Measurements from ENCODE around the gene ERCC6L. TPM values are rescaled to one million over a fixed set of nuclear protein-coding genes. Genes with fewer than 3 reads are reported as not detected.

ERCC6L gene
- polyA plus RNA-seq, 1 experiment, result 1.7 TPM

DNA sequence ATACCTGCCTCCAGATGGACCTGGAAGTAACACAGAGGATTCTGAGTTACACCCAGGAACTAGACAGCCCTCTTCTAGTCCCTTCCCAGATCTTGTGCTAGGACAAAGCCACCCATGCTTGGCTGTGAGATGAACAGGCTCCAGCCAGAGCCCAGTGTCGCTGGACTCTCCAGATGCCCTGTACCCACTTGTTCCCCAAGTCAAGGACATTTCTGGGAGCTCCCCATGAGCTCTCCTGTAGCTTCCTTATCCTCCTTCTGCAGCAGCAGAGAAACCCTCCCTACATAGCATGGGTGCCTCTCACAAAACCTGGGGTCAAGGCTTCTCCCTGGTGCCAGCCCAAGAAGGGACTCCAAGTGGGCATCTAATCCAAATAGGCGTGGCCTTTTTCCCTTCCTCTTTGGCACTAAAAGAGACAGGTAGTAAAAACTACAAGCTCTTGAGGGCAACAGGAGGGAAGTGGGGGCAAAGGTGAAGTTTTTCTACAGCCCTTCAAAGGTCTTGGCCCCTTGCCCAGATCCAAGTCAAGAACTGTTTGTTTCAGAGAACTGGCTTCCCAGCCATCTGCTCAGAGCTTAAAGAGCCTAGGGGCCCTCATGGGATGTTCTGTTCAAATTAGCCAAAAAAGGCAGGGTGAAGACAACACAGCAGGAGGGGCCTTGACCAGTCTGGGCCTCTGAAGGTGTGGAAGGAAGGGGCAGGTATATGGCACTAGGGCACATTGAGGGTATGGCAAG is 8.5 kb upstream of the ERCC6L start:
- no peaks in the 10 kb centered on the region for H3K9me3 ChIP-seq (ENCODE audit: control insufficient read depth, insufficient read depth, low read length)
- H3K27ac ChIP-seq (ENCODE audit: low read depth, low read length), result no peak overlapping the region
- H3K27me3 ChIP-seq (ENCODE audit: control insufficient read depth, insufficient read depth, low read length), result no peaks in the 10 kb centered on the region
- ChIA-PET POLR2A (interaction anchor here (0.6 to 1.7 kb wide), 2 partner anchors 21 to 30 kb away, joined by 5 read pairs; partner anchors contain the start of gene RPS4X), CTCF (interaction anchor here (0.5 to 1.3 kb wide), 5 partner anchors 10 to 605 kb away, joined by 3 to 5 read pairs (median 3); partner anchors contain the start of gene RPS4X)
- TF ChIP-seq, protein P1, sequence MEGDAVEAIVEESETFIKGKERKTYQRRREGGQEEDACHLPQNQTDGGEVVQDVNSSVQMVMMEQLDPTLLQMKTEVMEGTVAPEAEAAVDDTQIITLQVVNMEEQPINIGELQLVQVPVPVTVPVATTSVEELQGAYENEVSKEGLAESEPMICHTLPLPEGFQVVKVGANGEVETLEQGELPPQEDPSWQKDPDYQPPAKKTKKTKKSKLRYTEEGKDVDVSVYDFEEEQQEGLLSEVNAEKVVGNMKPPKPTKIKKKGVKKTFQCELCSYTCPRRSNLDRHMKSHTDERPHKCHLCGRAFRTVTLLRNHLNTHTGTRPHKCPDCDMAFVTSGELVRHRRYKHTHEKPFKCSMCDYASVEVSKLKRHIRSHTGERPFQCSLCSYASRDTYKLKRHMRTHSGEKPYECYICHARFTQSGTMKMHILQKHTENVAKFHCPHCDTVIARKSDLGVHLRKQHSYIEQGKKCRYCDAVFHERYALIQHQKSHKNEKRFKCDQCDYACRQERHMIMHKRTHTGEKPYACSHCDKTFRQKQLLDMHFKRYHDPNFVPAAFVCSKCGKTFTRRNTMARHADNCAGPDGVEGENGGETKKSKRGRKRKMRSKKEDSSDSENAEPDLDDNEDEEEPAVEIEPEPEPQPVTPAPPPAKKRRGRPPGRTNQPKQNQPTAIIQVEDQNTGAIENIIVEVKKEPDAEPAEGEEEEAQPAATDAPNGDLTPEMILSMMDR (IDR thresholded peaks at IDR 0.05; ENCODE audit: low read depth, low read length), result no peak
- H3K4me3 ChIP-seq (ENCODE audit: low read depth, low read length), result no peak overlapping the region
- DNase-seq (ENCODE audit: low read depth, low spot score), result no peak

DNA sequence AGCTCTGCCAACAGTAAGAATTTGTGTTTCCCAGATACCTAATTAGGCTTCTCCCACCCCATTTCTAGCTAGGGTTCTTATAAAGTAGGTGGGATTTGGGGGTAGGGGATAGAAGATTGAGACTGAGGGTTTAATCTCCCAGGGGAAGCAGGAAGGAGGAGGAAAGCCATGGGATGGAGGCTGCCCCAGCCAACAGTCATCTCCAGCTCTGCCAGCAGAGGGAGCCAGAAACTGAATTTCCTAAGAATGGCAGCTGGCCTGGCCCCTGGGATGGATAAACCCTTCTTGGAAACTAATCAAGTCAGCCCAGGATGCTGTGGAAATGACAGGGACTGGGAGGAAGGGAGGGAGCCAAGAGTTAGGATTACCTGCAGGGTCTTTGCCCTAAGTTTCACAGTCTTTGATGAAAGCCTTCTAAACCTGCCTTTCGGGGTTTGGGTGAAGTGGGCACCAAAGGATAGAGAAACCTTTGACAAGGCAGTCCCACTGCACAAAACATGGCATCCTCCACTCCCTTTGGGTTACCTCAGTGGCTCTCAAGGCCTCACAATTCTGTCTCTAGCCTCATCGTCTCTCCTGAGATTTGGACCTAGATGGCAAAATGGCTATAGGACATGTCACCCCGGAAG is 6.7 kb upstream of the ERCC6L start:
- H3K27ac ChIP-seq (ENCODE audit: low read depth, low read length), result no peak overlapping the region
- POLR2A ChIA-PET, result interaction anchor here (1.3 kb wide), 1 partner anchor 31 kb away, joined by 32 read pairs; the partner anchor contains the start of gene RPS4X
- CTCF ChIA-PET, result interaction anchor here (0.6 to 3.5 kb wide), 12 partner anchors 9 to 484 kb away, joined by 3 to 35 read pairs (median 4); partner anchors contain the start of gene RPS4X
- no peaks in the 10 kb centered on the region for H3K27me3 ChIP-seq (ENCODE audit: control insufficient read depth, insufficient read depth, low read length)
- no peak for DNase-seq (ENCODE audit: low read depth, low spot score)
- no peak overlapping the region for H3K4me3 ChIP-seq (ENCODE audit: low read depth, low read length)
- TF ChIP-seq, protein P1 (IDR thresholded peaks at IDR 0.05; ENCODE audit: low read depth, low read length), result peak; percentile 72
- H3K9me3 ChIP-seq (ENCODE audit: control insufficient read depth, insufficient read depth, low read length), result no peaks in the 10 kb centered on the region

DNA sequence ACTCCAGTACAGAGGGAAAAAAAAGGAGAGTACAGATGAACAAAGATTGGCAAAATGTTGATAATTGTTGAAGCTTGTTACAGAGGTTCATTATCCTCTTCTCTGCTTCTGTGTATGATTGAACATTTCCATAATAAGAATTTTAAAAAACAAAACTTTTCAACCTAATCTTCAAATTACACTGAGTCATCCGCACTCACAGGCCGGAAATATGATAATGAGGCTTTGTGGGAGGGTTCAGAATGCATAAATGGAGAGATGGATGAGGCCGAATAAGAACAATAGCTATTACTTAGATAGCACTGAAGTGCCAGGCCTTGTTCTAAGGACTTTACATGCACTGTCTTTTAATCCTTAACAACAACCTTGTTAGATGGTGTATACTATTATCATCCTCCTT is 4.6 kb upstream of the ERCC6L start:
- Histone ChIP-seq H3K27me3 (ENCODE audit: control insufficient read depth, insufficient read depth, low read length) (no peaks in the 10 kb centered on the region), H3K9me3 (ENCODE audit: control insufficient read depth, insufficient read depth, low read length) (no peaks in the 10 kb centered on the region), H3K4me3 (ENCODE audit: low read depth, low read length) (no peak overlapping the region), H3K27ac (ENCODE audit: low read depth, low read length) (no peak overlapping the region)
- TF ChIP-seq, protein P1 (IDR thresholded peaks at IDR 0.05; ENCODE audit: low read depth, low read length), result no peak
- ChIA-PET POLR2A (interaction anchor here (1.2 to 1.8 kb wide), 2 partner anchors 33 to 62 kb away, joined by 4 to 12 read pairs; partner anchors contain the start of genes PIN4 and RPS4X), CTCF (interaction anchor here (1.5 to 3.5 kb wide), 3 partner anchors 14 to 297 kb away, joined by 3 to 35 read pairs (median 8); partner anchors contain the start of gene RPS4X)
- no peak for DNase-seq (ENCODE audit: low read depth, low spot score)

DNA sequence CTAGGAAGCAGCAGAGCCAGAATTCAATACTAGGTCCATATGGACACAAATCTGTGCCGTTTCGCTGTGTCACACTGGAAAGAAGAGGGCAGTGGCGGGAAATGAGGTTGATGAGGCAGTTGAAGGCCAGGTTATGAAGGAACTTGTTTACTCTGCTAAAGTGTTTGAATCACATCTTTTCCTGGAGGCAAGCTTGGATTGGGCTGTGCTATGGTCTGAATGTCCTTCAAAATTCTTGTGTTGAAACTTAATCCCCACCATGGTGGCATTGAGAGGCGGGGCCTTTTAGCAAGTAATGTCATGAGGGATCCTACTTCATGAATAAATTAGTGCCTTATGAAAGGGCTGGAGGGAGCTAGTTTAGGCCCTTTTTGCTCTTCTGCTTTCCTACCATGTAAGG is 2.1 kb upstream of the ERCC6L start:
- Histone ChIP-seq H3K4me3 (ENCODE audit: low read depth, low read length) (no peak overlapping the region), H3K9me3 (ENCODE audit: control insufficient read depth, insufficient read depth, low read length) (no peaks in the 10 kb centered on the region), H3K27me3 (ENCODE audit: control insufficient read depth, insufficient read depth, low read length) (no peaks in the 10 kb centered on the region), H3K27ac (ENCODE audit: low read depth, low read length) (no peak overlapping the region)
- ChIA-PET POLR2A (no interaction called here), CTCF (no interaction called here)
- TF ChIP-seq, protein P1 (IDR thresholded peaks at IDR 0.05; ENCODE audit: low read depth, low read length), result no peak
- DNase-seq (ENCODE audit: low read depth, low spot score), result no peak

All from AG04450 (cell line).